Stimulated activated CD8-positive, alpha-beta memory T cell treated with anti-CD3 and anti-CD28 coated beads, Interleukin-7, amount 100 ng/mL, for 4 hours (primary cell): ENCODE data around the gene FAM163B.

Experiments
- DNase-seq, 2 donors: peaks; one replicate each; pipeline ENCODE4 v3.0.0-alpha.2; 2020; ENCODE audit warnings: low read depth in 2 of 2

The FAM163B gene

DNA sequence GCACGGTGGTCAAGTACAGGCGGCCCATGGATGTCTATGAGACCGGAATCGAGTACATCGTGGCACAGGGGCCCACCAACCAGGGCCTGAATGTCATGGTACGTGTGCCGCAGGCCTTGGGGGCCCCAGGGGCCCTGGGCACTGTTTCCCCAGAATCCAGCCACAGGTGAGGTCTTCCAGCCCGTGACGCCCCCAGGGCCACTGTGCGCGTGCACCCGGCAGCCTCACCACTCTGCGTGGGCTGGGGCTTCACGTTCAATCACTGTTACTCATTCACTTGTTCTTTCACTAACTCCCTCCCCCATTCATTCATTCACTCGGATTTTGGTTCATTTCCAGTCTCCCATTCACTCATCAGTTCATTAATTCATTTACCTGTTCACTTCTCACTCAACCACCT lies 62.1 kb downstream of the FAM163B start:
- no peak for DNase-seq

DNA sequence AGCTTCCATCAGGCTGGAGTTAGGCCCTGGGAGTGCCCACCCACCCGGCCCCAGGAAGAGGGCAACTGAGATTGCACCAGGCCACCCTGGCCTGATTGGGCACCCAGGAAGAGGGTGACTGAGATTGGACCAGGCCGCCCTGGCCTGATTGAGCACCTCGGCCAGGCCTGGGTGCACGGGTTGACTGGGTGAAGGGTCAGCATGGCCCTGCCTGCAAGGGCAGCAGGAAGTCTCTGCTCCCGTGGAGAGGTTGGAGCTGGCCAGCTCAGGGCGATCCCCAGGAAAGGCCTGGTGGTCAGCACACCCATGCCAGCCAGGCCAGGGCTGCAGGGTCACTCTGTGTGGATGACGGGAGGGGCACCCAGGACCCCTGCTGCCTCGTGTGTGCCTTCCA lies 62.9 kb downstream of the FAM163B start:
- no peak for DNase-seq

- no peak for DNase-seq
These were observed 63.5 kb downstream of the FAM163B start for GRCh38 chr9:133545494-133546286.

DNA sequence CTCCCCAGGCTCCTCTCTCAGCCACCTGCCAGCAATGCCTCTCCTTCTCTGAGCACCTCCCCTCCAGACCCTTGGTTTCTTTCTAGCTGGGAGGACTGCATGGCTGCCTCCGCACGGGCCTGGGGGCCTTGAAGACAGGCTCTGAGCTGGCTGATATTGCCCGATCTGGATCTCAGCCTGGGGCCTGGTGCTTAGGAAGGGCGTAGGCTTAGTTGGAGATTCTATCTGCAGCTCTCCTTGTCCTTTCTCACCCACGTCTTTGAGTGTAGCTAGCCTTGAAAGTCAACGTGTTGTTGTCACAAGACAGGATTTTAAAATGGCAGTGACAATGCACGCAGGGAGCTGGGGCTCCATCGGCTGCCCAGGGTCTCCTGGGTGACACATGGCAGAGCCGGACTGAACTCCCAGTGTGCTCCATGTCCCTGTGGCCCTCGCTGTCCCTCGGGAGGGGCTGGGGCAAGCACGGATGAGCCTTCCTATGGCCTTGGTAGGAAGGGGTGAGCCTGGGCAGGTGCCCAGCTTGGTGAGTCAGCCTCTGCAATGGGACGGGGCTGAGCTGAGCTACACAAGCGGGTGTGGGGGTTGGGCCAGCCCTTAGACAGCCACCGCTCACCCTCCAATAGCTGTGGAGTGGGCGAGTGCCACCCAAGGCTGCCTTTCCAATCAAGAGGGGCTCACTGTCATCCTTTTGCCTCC lies 65.3 kb downstream of the FAM163B start:
- DNase-seq, result no peak

DNA sequence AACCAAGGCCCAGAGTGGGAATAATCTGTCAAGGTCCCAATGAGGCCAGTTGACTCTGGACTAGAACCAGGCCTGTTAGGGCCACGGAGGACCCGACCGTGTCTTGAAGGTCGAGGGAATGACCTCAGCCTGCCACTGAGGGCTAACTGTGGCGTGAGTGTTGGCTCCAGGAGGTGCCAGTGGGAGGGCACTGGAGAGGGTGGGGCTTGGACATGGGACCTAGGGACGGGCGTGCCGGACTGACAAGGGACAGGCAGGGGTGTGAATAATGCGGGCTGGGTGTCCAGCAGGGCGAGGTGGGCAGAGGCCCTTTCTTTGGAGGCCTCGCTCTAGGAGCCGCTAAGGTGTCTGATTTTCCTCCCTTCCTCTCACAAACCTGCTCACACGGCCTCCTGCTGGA lies 67.2 kb downstream of the FAM163B start:
- no peak for DNase-seq

GRCh38 chr9:133540698-133541025 lies 68.5 kb downstream of the FAM163B start:
- no peak for DNase-seq

- DNase-seq, result no peak
These were observed 69.0 kb downstream of the FAM163B start for GRCh38 chr9:133539991-133540697.

DNA sequence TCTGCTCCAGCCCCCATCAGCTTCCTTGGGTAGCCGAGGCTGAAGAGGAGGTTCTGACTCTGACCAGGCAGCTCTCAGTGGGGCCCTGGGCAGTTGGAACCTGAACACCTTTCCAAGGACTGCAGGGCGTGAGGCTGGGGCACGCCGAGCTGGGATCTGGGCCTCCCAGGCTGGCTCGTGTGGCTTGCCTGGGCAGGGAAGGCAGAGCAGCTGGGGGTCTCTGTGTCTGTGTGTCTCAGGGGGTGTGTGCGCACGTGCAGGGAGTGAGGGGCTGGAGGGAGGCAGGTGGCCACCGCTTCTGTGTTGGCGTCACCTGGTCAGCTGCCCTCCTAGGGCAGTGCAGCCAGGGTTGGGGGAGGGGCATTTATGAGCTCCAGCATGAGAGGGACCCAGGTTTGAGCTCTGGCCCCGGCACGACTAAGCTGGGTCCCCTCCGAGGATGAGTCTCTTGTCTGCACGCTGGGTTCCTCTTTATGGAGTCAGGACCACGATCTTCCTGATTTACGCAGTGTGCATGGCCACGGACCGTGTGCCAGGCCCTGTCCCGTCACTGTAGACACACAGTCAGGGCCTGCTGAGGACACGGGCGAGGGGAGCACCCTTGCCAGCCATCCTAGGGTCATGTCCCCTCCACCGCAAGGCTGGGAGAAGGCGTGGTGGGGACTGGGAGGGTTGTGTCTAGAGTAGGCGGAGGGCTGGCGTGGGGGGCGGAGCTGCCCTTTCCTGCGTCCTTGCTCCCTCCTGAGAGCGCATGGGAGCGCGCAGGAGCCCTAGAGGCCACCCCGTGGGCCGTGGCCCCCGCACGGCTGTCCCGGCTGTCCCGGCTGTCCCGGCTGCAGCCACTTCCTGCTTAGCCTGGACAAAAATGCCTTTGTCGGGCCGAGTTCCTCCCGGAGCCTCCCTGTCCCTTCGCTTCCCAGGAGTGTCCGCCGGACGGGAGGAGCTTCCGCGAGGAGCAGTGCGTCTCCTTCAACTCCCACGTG lies 70.0 kb downstream of the FAM163B start:
- DNase-seq, result no peak

DNA sequence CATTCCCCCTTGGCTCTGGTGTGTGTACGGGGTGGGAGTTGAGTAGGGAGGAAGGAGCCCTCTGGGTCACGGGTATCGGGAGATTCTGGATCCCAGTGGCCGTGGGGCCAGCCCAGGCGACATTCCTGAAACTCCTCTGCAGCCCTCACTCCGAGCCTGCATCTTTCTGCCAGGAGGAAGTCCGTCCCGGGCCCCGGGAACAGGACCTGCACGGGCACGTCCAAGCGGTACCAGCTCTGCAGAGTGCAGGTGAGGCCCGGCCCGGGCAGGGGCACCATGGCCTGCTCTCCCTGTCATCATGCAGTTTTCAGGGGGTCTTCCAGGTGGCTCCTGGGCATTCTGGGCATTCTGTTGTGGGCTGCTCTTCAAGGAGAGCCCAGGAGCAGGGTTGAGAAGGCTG lies 71.0 kb downstream of the FAM163B start:
- DNase-seq, result no peak

DNA sequence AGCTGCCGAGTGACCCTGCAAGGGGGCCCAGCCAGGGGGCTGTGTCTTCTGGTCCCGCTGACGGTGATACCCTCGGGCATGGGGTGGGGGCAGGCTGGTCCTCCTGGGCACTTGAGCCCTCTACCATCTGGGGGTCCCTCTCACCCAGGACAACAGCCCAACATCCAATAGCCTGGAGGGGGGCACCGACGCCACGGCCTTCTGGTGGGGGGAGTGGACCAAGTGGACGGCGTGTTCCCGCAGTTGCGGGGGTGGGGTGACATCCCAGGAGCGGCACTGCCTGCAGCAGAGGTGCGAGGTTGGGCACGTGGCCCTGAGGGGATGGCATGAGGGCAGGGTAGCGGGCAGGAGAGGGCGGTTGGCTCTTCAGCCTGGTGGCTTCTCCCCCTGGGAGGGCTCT lies 71.9 kb downstream of the FAM163B start:
- DNase-seq, result no peak

DNA sequence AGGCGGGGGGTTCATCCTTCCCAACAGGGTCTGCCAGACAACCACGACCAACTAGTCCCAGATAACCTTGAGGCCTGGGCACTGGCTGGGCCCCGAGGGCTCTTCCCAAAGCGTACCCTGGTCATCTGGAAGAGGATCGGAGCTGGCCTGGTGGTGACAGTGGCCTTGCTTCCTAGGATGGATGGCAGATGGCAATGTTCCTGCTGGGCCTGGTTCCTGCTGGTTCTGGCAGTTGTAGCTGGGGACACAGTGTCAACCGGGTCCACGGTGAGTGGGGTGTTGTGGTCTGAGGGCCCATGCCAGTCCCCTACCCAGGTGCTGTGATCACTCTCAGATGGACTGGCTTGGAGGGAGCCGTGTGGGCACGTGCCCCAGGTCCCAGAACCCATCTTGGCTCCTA lies 72.7 kb downstream of the FAM163B start:
- no peak for DNase-seq

DNA sequence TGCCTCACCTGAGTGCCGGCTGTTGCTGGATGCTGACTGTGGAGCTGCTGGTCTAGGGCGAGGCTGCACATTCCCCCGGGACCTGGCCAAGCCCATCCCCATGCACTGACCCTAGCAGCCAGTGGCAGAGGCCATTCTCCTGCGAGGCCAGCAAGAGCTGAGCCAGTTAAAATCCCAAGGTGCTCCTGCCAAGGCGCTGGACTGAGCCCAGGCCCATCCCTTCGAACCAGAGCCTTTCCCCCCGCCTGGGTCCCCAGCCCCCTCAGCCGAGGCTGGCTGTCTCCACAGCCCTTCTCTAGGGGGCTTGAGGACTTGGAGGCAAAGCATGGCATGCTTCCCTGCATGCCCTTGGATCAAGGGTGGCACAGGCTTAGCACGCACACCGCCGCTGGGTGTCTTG lies 73.1 kb downstream of the FAM163B start:
- DNase-seq, result no peak

GRCh38 chr9:133535306-133535877 lies 73.8 kb downstream of the FAM163B start:
- no peak for DNase-seq

GRCh38 chr9:133534346-133535291 lies 74.6 kb downstream of the FAM163B start, which contains the start of gene ADAMTSL2:
ADAMTSL2 (plus strand) TSS chr9:133534704; CDS start chr9:133536713, 2,009 bp downstream.
- peak; percentile 52 to 68 for DNase-seq

GRCh38 chr9:133533857-133534256 lies 75.3 kb downstream of the FAM163B start:
- no peak for DNase-seq

DNA sequence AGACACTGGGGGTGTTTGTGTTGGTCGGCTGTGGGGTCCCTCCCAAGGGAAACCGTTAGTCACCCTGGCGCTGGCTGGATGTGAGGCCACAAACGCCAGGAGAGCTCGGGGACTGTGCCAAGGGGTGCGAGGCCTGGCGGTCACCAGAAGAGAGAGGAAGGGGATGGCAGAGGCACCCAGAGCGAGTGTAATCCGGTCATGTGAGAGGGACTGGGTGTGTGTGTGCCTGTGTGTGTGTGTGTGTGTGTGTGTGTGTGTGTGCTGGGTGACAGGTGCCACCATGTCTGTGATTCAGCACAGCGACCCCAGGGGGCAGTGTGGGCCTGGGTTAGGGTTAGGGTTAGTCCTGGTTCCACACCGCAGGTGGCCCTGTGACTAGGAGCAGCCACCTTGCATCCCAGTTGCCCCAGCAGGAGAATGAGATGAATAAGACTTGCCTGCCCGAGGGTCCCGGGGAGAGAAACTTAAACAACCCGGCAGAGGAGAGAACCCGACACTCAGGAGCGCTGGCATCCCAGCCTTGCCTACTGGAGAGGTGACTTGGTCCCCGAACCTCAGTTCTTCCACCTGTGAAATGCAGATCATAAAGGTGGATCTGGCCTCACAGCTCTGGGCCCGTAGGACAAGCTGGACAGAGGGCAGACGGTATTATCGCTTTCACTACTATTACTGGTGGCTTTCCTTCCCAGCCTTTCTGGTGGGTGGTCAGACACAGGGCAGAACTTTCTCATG lies 76.1 kb downstream of the FAM163B start:
- DNase-seq, result peak; percentile 24 to 28

DNA sequence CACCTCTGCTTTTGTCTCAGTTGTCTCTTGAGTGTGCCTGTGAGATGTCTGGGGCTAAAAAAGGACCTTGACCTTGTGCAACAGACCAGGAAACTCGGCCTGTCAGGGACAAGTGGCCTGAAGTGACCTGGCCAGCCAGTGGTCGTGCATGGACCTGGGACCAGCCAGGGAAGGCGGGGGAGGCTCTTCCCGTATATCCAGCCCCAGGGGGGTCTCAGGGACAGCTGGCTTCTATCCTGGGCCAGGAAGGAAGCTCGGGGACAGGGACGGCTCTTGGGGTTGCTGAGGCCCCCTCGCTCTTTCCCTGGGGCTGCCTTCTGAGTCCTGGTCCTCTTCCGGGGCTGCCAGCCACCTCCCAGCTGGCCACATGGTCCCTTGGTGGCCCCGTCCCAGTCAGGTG lies 77.9 kb downstream of the FAM163B start:
- DNase-seq, result no peak

- no peak for DNase-seq
These were observed 79.3 kb downstream of the FAM163B start for GRCh38 chr9:133529874-133530273.

- DNase-seq, result no peak
These were observed 79.7 kb downstream of the FAM163B start for GRCh38 chr9:133529457-133529856.
